GM12872 (cell line): Measurements from ENCODE around the gene HK1.

Experiments
- TF ChIP-seq, protein P1 (sequence below): IDR thresholded peaks from 3 replicates; pipeline ENCODE4 v1.5.1; 2011; ENCODE audit warnings: low read depth, mild to moderate bottlenecking, low read length, moderate library complexity; ENCODE audit not compliant: insufficient read depth

The HK1 gene

GRCh38 chr10:69439350-69439739 is 161.0 kb downstream of the HK1 start:
- TF ChIP-seq, protein P1, sequence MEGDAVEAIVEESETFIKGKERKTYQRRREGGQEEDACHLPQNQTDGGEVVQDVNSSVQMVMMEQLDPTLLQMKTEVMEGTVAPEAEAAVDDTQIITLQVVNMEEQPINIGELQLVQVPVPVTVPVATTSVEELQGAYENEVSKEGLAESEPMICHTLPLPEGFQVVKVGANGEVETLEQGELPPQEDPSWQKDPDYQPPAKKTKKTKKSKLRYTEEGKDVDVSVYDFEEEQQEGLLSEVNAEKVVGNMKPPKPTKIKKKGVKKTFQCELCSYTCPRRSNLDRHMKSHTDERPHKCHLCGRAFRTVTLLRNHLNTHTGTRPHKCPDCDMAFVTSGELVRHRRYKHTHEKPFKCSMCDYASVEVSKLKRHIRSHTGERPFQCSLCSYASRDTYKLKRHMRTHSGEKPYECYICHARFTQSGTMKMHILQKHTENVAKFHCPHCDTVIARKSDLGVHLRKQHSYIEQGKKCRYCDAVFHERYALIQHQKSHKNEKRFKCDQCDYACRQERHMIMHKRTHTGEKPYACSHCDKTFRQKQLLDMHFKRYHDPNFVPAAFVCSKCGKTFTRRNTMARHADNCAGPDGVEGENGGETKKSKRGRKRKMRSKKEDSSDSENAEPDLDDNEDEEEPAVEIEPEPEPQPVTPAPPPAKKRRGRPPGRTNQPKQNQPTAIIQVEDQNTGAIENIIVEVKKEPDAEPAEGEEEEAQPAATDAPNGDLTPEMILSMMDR = no peak

DNA sequence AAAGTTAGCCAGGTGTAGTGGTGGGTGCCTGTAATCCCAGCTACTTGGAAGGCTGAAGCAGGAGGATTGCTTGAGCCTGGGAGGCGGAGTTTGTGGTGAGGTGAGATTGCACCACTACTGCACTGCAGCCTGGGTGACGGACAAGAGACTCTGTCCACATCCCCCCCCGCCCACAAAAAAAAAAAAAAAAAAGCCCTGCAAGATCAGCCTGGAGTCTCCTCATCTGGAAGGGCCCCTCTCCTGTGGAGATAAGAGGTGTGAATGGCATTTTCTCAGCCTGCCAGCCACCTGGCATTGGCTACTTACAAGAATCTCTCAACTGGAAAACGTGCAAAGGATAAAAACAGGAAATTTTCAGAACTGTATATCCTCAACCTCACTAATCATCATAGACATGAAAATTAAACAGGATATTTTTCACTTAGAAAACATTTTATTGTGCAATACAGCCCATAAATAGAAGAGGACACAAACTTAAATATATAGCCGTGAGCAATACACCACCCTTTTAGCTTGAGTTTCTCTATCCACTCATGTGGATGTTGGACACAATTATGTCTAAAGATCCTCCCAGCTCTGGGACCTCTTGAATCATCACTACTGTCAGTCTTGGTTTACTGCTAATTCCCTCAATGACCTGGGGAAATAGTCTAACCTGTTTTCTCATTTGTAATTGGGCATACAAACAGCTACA is 161.7 kb downstream of the HK1 start:
- TF ChIP-seq, protein P1 = no peak

GRCh38 chr10:69443354-69443753 is 165.1 kb downstream of the HK1 start:
- TF ChIP-seq, protein P1 = no peak

- TF ChIP-seq, protein P1 = no peak
Measured at GRCh38 chr10:69445041-69445440, 166.7 kb downstream of the HK1 start.

- TF ChIP-seq, protein P1 = no peak
Measured at GRCh38 chr10:69446229-69446628, 167.9 kb downstream of the HK1 start.

- TF ChIP-seq, protein P1 = no peak
Measured at GRCh38 chr10:69446650-69447151, 168.4 kb downstream of the HK1 start.

DNA sequence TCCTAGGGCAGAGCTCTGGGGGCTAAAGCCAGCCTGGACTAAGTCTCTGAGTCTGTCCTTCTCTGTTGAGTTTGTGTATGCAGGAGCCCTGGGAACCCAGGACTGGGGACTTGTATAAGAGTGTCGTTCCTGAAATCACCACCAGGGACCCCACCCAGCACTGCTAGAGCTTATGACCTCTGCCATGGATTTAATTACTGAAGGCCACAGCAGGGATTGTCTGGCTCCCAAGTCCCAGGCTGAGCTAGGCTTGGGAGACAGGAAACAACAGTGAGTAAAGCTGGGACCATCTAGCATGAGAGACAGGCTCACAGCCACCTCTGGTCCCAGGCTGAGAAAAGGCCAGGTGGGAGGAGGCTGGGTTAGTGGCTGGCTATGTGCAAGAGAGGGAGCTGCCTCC is 171.5 kb downstream of the HK1 start:
- TF ChIP-seq, protein P1 = peak; percentile 65
